HepG2 (cell line): ENCODE measurements around the gene C6orf136. TPM values are rescaled to one million over a fixed set of nuclear protein-coding genes. Genes with fewer than 3 reads are reported as not detected.

Experiments used
- ASH2L ChIP-seq: fragments of 300-600, 200-600 bp; sonication (generic); IDR thresholded peaks from 2 replicates; pipeline ENCODE4 v1.7.0; 2017; ENCODE audit warnings: low read depth, mild to moderate bottlenecking, moderate library complexity, mixed read lengths, low read length; ENCODE audit not compliant: insufficient read length
- CSRNP1 ChIP-seq: sonication (generic); formaldehyde crosslinking; IDR thresholded peaks from 2 replicates; pipeline ENCODE4 v1.8.1; 2023; ENCODE audit warnings: mild to moderate bottlenecking, missing genetic modification reagents
- ELF3 ChIP-seq: IDR thresholded peaks from 2 replicates; pipeline ENCODE4 v1.6.1; 2016; ENCODE audit warnings: missing genetic modification reagents, missing compliant biosample characterization
- EZH2 ChIP-seq: conservative IDR thresholded peaks from 2 replicates; pipeline ENCODE4 v1.6.1; 2012; ENCODE audit warnings: mild to moderate bottlenecking, low read depth, low read length, moderate library complexity
- FOXK2 ChIP-seq: fragments of 450-650 bp; IDR thresholded peaks from 2 replicates; pipeline ENCODE4 v1.6.1; 2016
- GATAD1 ChIP-seq: IDR thresholded peaks from 2 replicates; pipeline ENCODE4 v1.6.1; 2016; ENCODE audit warnings: missing genetic modification reagents, missing compliant biosample characterization
- GFI1 ChIP-seq: sonication (generic); formaldehyde crosslinking; IDR thresholded peaks from 2 replicates; pipeline ENCODE4 v1.5.0; 2020; ENCODE audit warnings: missing genetic modification reagents, mild to moderate bottlenecking, borderline replicate concordance
- JARID2 ChIP-seq: sonication (generic); formaldehyde crosslinking; IDR thresholded peaks from 2 replicates; pipeline ENCODE4 v1.8.1; 2023; ENCODE audit warnings: missing genetic modification reagents, inconsistent platforms; ENCODE audit not compliant: insufficient replicate concordance
- PCBP2 ChIP-seq: fragments of 200-400 bp; formaldehyde crosslinking; optimal IDR thresholded peaks from 2 replicates; pipeline ENCODE3; 2018; ENCODE audit warnings: low read length, low read depth; ENCODE audit not compliant: poor library complexity, severe bottlenecking
- REST ChIP-seq, 2 experiments: IDR thresholded peaks; 2 replicates each; pipeline ENCODE4 v1.6.1; 2011 to 2012; ENCODE audit warnings: low read length in 2 of 2, borderline replicate concordance in 1 of 2, low read depth in 1 of 2, mild to moderate bottlenecking in 1 of 2, moderate library complexity in 1 of 2
- SIX4 ChIP-seq: sonication (generic); formaldehyde crosslinking; IDR thresholded peaks from 2 replicates; pipeline ENCODE4 v1.4.0; 2020; ENCODE audit warnings: missing genetic modification reagents
- SRY ChIP-seq: sonication (generic); formaldehyde crosslinking; IDR thresholded peaks from 2 replicates; pipeline ENCODE4 v1.8.0; 2022; ENCODE audit warnings: mild to moderate bottlenecking, missing genetic modification reagents
- ZBTB42 ChIP-seq: sonication (generic); formaldehyde crosslinking; IDR thresholded peaks from 2 replicates; pipeline ENCODE4 v1.5.0; 2020; ENCODE audit warnings: mild to moderate bottlenecking, missing genetic modification reagents
- ZKSCAN1 ChIP-seq: fragments of 150-350 bp; IDR thresholded peaks from 2 replicates; pipeline ENCODE4 v1.6.1; 2014; ENCODE audit warnings: low read length
- ZNF121 ChIP-seq: sonication (generic); formaldehyde crosslinking; IDR thresholded peaks from 2 replicates; pipeline ENCODE4 v1.5.0; 2020; ENCODE audit warnings: mild to moderate bottlenecking, missing genetic modification reagents
- ZNF574 ChIP-seq: sonication (generic); formaldehyde crosslinking; IDR thresholded peaks from 2 replicates; pipeline ENCODE4 v1.4.0; 2020; ENCODE audit warnings: missing genetic modification reagents
- ZNF615 ChIP-seq: sonication (generic); formaldehyde crosslinking; IDR thresholded peaks from 2 replicates; pipeline ENCODE4 v1.5.0; 2020; ENCODE audit warnings: mild to moderate bottlenecking, missing genetic modification reagents, borderline replicate concordance
- ZNF841 ChIP-seq: sonication (generic); formaldehyde crosslinking; IDR thresholded peaks from 2 replicates; pipeline ENCODE4 v1.8.1; 2023; ENCODE audit warnings: missing genetic modification reagents, borderline replicate concordance
- polyA plus RNA-seq, 8 experiments: library from polyadenylated mRNA; depleted of rRNA in 3 of 8; stranded (reverse) in 7 of 8; unstranded in 1 of 8; fragments of >200 nt; fragmentation: Illumina TruSeq in 4 of 8; extraction: Trizol in 4 of 8; gene quantifications; 2 replicates each; pipeline versions ENCODE4 v1.2.1 to v1.2.3, GENCODE V29; 2011 to 2016; ENCODE audit warnings: low read depth in 4 of 8, missing spikeins in 1 of 8, mixed read lengths in 1 of 8; ENCODE audit not compliant: insufficient read depth in 1 of 8
- total RNA-seq, 5 experiments: library from RNA; depleted of rRNA; stranded (reverse); fragments of >200 nt; fragmentation: Illumina TruSeq; extraction: Trizol; gene quantifications; 2 replicates each; pipeline ENCODE4 v1.2.3, GENCODE V29; 2016; ENCODE audit warnings: low read depth in 1 of 5
- TF ChIP-seq, protein P1 (sequence below): sonication (generic); formaldehyde crosslinking; IDR thresholded peaks from 2 replicates; pipeline ENCODE4 v1.8.1; 2023; ENCODE audit warnings: mild to moderate bottlenecking, inconsistent platforms, moderate library complexity, missing genetic modification reagents, borderline replicate concordance

C6orf136 gene
- total and polyA plus RNA-seq, 2 of the 13 experiments (the other 11 are each of a cell fraction or from before 2014, with no cell fraction given), result 12.0 to 26.2 TPM

DNA sequence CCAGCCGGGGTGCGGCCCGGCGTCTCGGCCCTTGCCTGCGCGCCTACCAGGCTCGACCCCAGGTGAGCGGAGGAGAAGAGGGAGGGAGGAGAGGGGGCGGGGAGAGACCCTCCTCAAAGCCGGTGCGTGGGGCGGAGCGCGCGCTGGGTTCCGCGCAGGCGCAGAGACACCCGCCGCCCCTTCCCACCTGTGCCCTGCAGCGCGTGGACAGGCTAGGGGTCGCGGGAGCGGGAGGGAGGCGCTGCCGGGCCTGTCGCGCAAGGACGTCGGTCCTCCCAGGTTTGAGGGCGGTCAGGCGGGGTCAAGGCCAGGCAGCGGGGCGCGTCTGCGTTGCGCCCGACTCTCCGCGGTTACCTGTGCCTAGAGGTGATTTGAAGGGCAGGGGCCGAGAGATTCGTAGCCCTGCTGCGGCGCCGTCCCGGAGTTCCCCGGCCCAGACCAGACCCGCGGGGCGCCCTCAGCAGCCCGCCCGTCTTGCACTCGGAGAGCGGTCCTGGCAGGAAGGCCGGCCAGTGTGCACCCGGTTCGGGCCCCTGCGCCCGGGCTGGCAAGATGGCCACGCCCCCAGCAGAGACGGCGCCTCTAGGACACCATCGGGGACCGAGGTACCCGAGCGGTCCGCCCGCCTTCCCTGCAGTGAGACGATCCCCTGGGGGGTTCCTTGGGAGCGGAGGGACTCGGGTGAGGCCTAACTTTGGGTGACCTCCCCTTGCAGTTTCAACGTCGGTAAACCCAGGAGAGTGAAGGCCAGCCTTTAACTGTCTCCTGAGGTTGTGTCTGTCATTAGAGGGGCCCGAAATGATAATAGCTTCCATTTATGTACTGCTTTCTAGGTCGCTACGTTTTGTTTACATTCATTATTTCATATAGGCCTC is 546 bp downstream of the C6orf136 start (continued):
- peak; percentile 89 for TF ChIP-seq CSRNP1 (CRISPR knock-in tag)
- peak; percentile 22 for TF ChIP-seq PCBP2
- TF ChIP-seq ZBTB42, result peak; percentile 62; the same call in 1 of the 2 replicates
- peak; percentile 38 for TF ChIP-seq ELF3
- TF ChIP-seq EZH2, result no peak
- TF ChIP-seq, protein P1, sequence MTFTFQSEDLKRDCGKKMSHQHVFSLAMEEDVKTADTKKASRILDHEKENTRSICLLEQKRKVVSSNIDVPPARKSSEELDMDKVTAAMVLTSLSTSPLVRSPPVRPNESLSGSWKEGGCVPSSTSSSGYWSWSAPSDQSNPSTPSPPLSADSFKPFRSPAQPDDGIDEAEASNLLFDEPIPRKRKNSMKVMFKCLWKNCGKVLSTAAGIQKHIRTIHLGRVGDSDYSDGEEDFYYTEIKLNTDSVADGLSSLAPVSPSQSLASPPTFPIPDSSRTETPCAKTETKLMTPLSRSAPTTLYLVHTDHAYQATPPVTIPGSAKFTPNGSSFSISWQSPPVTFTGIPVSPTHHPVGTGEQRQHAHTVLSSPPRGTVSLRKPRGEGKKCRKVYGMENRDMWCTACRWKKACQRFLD (CRISPR knock-in tag), result peak; percentile 91; the same call in 1 of the 2 replicates
- peak; percentile 95 for TF ChIP-seq SRY (CRISPR knock-in tag)
- no peak for TF ChIP-seq JARID2 (CRISPR knock-in tag)
- TF ChIP-seq FOXK2, result no peak
- TF ChIP-seq ZNF615 (CRISPR knock-in tag), result no peak; the same call in 1 of the 2 replicates
- no peak; the same call in 1 of the 2 replicates for TF ChIP-seq SIX4 (CRISPR knock-in tag)
- TF ChIP-seq ZNF121, result no peak; the same call in 1 of the 2 replicates
- TF ChIP-seq ZNF841 (CRISPR knock-in tag), result no peak
- TF ChIP-seq GFI1 (CRISPR knock-in tag), result peak; percentile 73; the same call in 1 of the 2 replicates
- peak; percentile 73 for TF ChIP-seq GATAD1 (CRISPR knock-in tag)
- peak; percentile 98 for TF ChIP-seq ZNF574 (CRISPR knock-in tag)
- TF ChIP-seq REST (IDR thresholded peaks at IDR 0.05; ENCODE audit: borderline replicate concordance in 1 of 2, low read depth in 1 of 2, low read length in 2 of 2), result no peak
- TF ChIP-seq ASH2L, result peak; percentile 81
- TF ChIP-seq ZKSCAN1, result no peak
